HG03460 (cell line): ENCODE data around the gene U2AF2.

Experiments used
- ATAC-seq: cut with Tn5 transposase; IDR thresholded peaks from one replicate; pipeline ENCODE4 v1.9.1; 2021; ENCODE audit not compliant: unreplicated experiment

U2AF2 gene

DNA sequence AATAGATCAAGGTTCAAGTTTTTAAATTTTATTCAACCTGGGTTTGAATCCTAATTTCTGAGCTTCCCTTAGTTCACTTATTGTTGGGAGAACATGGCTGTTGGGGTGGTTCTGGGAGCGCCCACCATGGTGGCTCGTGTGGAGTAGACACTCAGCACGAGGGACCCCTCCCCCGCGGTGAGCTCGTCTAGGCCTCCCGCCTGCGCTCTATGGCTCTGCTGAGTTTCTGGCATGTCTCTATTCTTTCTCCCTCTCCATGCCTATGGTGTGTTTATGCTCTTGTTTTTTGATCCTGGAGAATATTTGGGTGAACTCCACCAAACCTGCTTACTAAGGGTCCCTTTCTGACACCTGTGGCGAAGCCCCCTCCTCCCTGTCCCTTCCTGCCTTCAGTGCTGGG, 18.6 kb downstream of the U2AF2 start:
- ATAC-seq: no peak

DNA sequence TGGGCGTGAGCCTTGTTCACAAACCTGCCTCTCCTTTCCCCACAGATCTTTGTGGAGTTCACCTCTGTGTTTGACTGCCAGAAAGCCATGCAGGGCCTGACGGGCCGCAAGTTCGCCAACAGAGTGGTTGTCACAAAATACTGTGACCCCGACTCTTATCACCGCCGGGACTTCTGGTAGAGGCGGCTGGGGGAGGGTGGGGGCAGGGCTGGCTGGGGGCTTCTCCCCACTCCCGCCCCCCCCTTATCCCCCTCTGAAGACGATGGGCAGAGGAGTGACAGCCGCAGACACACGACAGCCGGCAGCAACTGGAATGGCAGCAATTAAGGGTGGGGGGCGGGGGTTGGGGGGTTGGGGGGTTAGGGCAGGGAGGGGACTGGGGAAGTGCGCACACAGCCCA, 19.1 kb downstream of the U2AF2 start:
- no peak for ATAC-seq

GRCh38 chr19:55674459-55674840, 19.6 kb downstream of the U2AF2 start:
- ATAC-seq: no peak

DNA sequence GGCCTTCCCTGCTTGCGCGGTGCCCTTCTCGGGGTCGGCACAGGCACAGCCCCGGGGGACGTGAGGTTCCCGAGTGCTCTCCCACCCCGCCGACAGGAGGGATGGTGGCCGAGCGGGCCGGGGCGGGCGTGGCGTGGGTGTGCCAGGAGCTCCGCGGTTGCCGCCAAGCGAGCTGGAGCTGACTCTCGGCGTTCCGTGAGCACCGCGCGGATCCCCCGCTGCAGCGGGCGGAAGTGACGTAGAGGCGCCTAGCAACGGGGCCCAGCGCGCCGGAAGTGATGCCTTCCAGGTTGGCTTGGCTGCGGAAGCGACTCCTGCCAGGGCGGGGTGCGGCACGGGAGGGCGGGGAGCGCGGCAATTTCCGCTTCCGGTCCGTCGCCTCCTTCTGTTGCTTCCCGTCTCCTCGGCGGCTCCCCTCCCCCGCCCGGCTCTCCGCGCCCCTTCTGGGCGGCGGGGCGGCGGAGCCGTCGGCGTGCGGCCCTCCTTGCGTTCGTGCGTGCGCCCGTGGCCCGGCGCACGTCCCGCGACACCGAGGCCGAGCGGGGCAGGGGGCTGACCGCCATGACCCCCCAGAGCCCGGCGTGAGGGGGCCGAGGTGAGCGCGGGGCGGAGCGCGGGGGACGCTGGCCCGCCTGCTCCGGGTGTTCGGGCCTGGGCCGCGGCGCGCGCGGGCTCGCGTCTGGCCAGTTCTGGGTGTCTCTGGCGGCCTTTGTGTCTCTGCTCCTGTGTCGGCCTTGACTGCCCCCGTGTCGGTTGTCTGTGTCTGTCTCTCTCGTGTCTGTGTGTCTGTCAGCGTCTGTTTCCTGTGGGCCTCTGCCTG, 20.2 kb downstream of the U2AF2 start, which contains the start of gene EPN1:
Gene EPN1 (plus strand): TSS at position 386 of the 820 bp plus-strand sequence. CDS start 3,402 bp downstream, outside the sequence.
- ATAC-seq: peak; percentile 63

- ATAC-seq: no peak
These were observed 21.0 kb downstream of the U2AF2 start for GRCh38 chr19:55675661-55676354.

- no peak for ATAC-seq
These were observed 21.5 kb downstream of the U2AF2 start for GRCh38 chr19:55676383-55676782.

- ATAC-seq: no peak
These were observed 22.2 kb downstream of the U2AF2 start for GRCh38 chr19:55676889-55677505.

GRCh38 chr19:55677572-55678028, 22.8 kb downstream of the U2AF2 start:
- ATAC-seq: no peak

DNA sequence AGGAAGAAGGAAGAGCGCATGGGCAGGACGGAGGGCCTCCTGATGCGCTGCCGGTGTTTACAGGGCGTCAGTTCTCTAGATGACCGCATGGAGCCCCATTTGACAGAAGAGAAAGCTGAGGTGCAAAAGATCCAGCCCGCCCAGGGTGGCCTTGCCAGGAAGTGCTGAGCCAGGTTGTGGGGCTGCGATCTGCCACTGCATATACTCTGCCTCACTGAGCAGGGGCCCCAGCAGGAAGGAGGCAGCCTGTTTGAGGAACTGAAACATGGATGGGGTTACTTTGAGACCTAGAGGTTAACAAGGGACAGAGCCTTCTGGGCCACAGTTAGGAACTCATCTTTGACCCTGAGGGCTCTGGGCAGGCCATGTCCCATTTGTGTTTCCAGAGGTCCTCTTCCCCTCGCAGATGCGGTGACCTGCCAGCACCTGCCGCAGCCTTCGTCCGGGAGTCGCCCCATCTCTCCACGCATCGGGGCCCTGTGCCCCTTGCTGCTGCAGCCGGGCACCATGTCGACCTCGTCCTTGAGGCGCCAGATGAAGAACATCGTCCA, 23.4 kb downstream of the U2AF2 start:
- ATAC-seq: peak; percentile 68

DNA sequence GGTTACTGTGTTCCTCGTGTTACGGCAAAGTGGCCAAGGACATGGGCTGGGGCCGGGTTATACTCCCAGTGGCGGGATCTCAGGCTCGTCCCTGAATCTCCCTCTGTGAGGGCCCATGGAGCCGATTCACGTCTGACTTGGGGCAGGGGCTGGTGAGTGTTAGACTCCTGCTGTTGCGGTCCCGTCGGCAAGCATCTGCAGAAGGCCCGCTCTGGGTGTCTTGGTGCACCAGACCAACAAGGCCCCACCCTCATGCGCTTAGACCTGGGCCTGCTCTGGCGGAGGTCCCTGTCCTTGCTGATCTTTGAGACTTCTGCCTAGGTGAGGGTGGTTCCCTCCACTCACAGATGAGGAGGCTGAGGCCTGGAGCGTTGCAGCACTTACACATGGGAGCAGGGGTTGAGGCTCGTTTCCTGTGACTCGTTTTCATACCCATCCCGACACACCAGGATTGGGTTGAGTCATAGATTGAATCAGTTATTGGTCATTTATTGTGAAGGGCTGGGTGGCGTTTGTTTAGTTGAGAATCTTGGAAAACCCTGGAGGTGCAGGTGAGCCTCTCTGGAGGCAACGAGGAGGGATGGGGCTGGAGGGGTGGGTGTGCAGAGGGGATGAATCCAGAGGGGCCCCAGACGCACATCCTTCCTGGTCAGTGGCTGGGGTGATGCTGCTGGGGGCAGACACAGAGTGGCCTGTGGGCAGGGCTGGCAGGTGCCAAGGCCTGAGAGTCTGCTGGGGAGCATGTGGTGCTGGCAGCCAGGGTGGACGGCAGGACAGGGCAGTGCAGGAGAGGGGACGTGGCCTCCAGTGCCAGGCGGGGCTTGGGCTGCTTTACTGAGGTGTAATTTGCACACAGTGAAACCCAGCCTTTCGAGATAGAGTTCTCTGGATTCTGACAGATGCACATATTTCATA, 24.8 kb downstream of the U2AF2 start:
- no peak for ATAC-seq

DNA sequence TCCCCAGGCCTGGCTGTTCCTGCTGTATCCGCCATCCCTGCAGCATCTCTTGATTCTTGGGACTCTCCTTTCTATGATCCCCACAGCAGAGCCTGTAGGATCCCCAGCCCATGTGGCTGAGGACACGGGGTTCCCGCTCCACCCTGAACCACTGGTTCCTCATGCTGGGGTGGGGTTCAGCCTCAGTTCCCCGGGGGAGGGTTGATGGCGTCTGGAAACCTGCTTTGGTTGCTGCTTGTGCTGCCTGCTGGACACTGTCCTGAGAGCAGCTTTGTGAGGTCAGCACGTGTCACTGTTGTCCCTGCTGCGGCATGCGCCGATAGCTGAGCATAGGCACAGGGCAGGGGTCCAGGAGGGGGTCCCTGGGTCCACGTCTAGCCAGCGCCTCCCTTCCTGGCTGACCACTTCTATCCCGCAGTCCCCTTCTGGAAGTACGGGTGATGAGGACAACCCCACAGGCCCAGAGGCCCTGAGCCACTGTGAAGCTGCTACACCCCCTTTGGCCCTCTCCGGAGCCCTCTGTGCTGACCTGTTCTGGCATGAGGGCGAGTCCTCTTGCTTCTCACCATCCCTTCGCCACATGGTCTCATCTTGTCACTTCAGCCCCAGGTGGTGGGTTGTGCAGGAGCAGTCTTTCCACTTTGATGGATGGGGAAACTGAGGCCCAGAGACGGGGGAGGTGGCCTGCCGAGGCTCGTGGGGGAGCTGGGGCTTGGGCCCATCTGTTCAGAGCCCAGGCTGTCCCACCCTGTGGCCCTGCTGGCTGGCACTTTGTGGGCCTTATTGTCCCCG, 25.7 kb downstream of the U2AF2 start:
- no peak for ATAC-seq

- no peak for ATAC-seq
These were observed 26.6 kb downstream of the U2AF2 start for GRCh38 chr19:55681131-55682092.

GRCh38 chr19:55683449-55684261, 28.8 kb downstream of the U2AF2 start:
- ATAC-seq: no peak

DNA sequence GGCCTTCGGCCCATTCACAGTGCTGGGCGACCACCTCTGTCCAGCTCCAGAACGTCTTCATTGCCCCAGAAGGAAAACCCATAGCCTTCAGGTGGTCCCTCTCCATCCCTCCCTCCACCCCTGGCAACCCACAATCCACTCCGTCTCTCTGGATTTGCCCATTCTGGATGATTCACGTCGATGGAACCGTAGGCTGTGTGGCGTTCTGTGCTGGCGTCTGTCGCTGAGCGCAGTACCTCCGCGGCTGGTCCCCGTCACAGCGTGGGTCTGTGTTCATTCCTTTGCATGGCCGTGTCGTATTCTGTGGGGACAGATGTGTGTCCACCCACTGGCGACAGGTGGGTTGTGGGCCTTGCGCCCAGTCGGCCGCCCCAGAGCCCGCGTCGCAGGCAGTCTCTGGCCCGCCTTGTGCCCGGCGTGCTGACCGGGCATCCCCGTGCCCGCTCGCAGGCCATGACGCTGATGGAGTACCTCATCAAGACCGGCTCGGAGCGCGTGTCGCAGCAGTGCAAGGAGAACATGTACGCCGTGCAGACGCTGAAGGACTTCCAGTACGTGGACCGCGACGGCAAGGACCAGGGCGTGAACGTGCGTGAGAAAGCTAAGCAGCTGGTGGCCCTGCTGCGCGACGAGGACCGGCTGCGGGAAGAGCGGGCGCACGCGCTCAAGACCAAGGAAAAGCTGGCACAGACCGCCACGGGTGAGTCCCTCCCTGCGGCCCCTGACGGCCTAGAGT, 30.3 kb downstream of the U2AF2 start:
- no peak for ATAC-seq

- ATAC-seq: no peak
These were observed 30.9 kb downstream of the U2AF2 start for GRCh38 chr19:55685776-55686175.

DNA sequence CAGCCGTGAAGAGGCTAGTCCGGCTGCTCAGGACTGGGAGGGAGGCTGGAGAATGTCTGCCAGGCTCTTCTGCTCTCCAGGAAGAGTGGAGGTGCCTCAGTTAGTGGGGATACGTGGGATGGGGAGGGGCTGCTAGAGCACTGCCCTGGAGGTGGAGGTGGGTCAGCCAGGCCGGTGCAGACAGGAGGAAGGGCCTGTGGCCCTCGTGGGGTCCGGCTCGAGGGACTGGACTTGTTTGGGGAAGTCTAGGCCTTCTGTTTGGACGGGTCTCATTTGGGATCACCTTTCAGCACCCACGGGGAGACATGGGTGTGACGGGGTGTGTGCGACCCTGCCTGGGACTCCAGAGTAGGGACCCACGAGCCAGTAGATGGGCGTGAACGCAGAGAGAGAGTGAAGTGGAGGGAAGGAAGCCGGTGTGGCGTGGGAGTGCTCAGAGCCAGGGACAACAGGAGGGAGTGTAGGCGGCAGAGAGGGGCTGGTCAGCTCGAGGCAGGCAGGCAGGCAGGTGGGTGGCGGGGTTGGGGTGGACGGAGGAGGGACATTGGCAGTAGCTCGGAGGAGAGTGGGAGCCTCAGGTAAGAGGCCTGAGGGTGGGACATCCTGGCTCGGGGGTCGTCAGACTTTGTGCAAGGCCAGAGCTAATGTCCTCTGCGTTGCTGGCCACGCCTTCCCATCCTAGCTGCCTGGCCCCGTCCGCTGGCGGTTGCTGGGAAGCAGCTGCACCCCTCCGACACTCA, 31.6 kb downstream of the U2AF2 start:
- ATAC-seq: no peak
